B cell (primary cell): Measurements from ENCODE around the gene TNNI3. TPM values are rescaled to one million over a fixed set of nuclear protein-coding genes. Genes with fewer than 3 reads are reported as not detected.
A peak's percentile ranks its signal among the peaks of the same experiment; 100 is the strongest.

ENCODE experiments used
- ATAC-seq: fragments of 200-7000 bp; cut with Tn5 transposase; one replicate; pipeline ENCODE4 v1.10.0; 2021; ENCODE audit warnings: low read depth, mild to moderate bottlenecking, moderate number of reproducible peaks, moderate library complexity
- CTCF ChIA-PET: fragments of 350-600 bp; sonication (Branson Sonifier 250); formaldehyde crosslinking; loops from one replicate; lab custom pipeline; 2021; ENCODE audit warnings: antibody characterized with exemption, inconsistent platforms; lab: Charles Lee
- POLR2A ChIA-PET: fragments of 350-600 bp; sonication (Branson Sonifier 250); formaldehyde crosslinking; loops from one replicate; lab custom pipeline; 2021; ENCODE audit warnings: antibody characterized with exemption; lab: Charles Lee
- DNase-seq: peaks from one replicate; pipeline ENCODE4 v3.0.0; 2013
- H2AFZ ChIP-seq: 2 replicates; pipeline ENCODE4 v1.6.1; 2012; ENCODE audit warnings: mild to moderate bottlenecking, low read depth, low read length; ENCODE audit not compliant: insufficient read depth, poor library complexity, severe bottlenecking
- H3K27ac ChIP-seq, 2 donors: 1 replicate in 1 of 2; 2 replicates in 1 of 2; pipeline ENCODE4 v1.5.1; 2012 to 2013; ENCODE audit warnings: low read length in 2 of 2, mild to moderate bottlenecking in 2 of 2, moderate library complexity in 1 of 2
- H3K27me3 ChIP-seq, 4 experiments: fragments of 200-600 bp in 1 of 4; sonication (generic) in 1 of 4; replicated peaks in 1 of 4; 1 replicate in 2 of 4; 2 replicates in 2 of 4; pipeline versions ENCODE4 v1.6.1 to v1.7.0; 2013 to 2016; ENCODE audit warnings: low read length in 3 of 4, mild to moderate bottlenecking in 2 of 4, mixed read lengths in 1 of 4, moderate library complexity in 1 of 4; ENCODE audit not compliant: insufficient read depth in 4 of 4, control insufficient read depth in 3 of 4; ENCODE audit errors: control extremely low read depth in 1 of 4
- H3K36me3 ChIP-seq, 2 experiments: replicated peaks in 1 of 2; 1 replicate in 1 of 2; 2 replicates in 1 of 2; pipeline versions ENCODE4 v1.6.1 to v1.7.1; 2013; ENCODE audit warnings: low read length in 1 of 2; ENCODE audit not compliant: insufficient read depth in 2 of 2, control insufficient read depth in 1 of 2; ENCODE audit errors: control extremely low read depth in 1 of 2, extremely low read depth in 1 of 2
- H3K4me1 ChIP-seq, 2 donors: fragments of 200-600 bp in 1 of 2; sonication (generic) in 1 of 2; 1 replicate in 1 of 2; 2 replicates in 1 of 2; pipeline versions ENCODE4 v1.5.1 to v1.6.1; 2013 to 2017; ENCODE audit warnings: low read length in 2 of 2; ENCODE audit not compliant: control insufficient read depth in 2 of 2, insufficient read depth in 2 of 2
- H3K4me2 ChIP-seq: replicated peaks from 2 replicates; pipeline ENCODE3; 2012; ENCODE audit warnings: mild to moderate bottlenecking, low read depth, low read length; ENCODE audit not compliant: poor library complexity, severe bottlenecking
- H3K4me3 ChIP-seq, 5 experiments: fragments of 200-600 bp in 1 of 5; sonication (generic) in 1 of 5; 1 replicate in 3 of 5; 2 replicates in 2 of 5; pipeline versions ENCODE4 v1.5.1 to v1.7.0; 2011 to 2016; ENCODE audit warnings: low read length in 4 of 5, mild to moderate bottlenecking in 4 of 5, low read depth in 2 of 5, control low read depth in 1 of 5, moderate library complexity in 1 of 5; ENCODE audit not compliant: insufficient read depth in 1 of 5; ENCODE audit errors: control extremely low read depth in 1 of 5, extremely low read depth in 1 of 5
- H3K79me2 ChIP-seq: fragments of 200-600 bp; sonication (generic); one replicate; pipeline ENCODE4 v1.6.0; 2016; ENCODE audit warnings: low read length; ENCODE audit not compliant: control insufficient read depth, insufficient read depth
- H3K9ac ChIP-seq: fragments of 200-600 bp; sonication (generic); 2 replicates; pipeline ENCODE4 v1.6.1; 2017; ENCODE audit warnings: mild to moderate bottlenecking, low read length, moderate library complexity
- H3K9me3 ChIP-seq, 3 donors: one replicate each; pipeline versions ENCODE4 v1.6.1 to v1.7.1; 2013; ENCODE audit warnings: low read length in 2 of 3; ENCODE audit not compliant: control insufficient read depth in 2 of 3, insufficient read depth in 1 of 3; ENCODE audit errors: control extremely low read depth in 1 of 3
- H4K20me1 ChIP-seq: 2 replicates; pipeline ENCODE4 v1.6.0; 2012; ENCODE audit warnings: mild to moderate bottlenecking, low read length; ENCODE audit not compliant: insufficient read depth, control insufficient read depth, poor library complexity, severe bottlenecking
- H3K27ac Mint-ChIP-seq: one replicate; pipeline ENCODE4 v1.8.0; 2021; ENCODE audit warnings: mixed read lengths
- H3K27me3 Mint-ChIP-seq: one replicate; pipeline ENCODE4 v1.8.0; 2021; ENCODE audit warnings: mixed read lengths
- H3K4me1 Mint-ChIP-seq: one replicate; pipeline ENCODE4 v1.8.0; 2021; ENCODE audit warnings: mixed read lengths
- H3K4me3 Mint-ChIP-seq: one replicate; pipeline ENCODE4 v1.8.0; 2021; ENCODE audit warnings: mixed read lengths
- H3K9me3 Mint-ChIP-seq: one replicate; pipeline ENCODE4 v1.8.0; 2022; ENCODE audit warnings: mixed read lengths; ENCODE audit not compliant: insufficient read depth
- CTCF ChIP-seq: fragments of 200-600 bp; IDR thresholded peaks from one replicate; pipeline ENCODE4 v1.8.0; 2022; ENCODE audit warnings: antibody characterized with exemption, mild to moderate bottlenecking
- EZH2 ChIP-seq: IDR thresholded peaks from 2 replicates; pipeline ENCODE4 v1.6.1; 2012; ENCODE audit warnings: borderline replicate concordance, low read depth, mild to moderate bottlenecking, moderate library complexity, low read length; ENCODE audit not compliant: insufficient read depth, poor library complexity, severe bottlenecking
- WGBS: methylation state at CpG from one replicate; pipeline ENCODE4 v1.1.5; 2013; ENCODE audit warnings: missing lambda C conversion rate; ENCODE audit not compliant: insufficient coverage; 5-methylcytosine and 5-hydroxymethylcytosine counted together
- intact Hi-C: fragments of 100-400 bp; cut with micrococcal nuclease; formaldehyde crosslinking; loops from one replicate; pipeline ENCODE4 v1.10.0; 2022
- polyA plus RNA-seq: library from polyadenylated mRNA; depleted of rRNA; stranded (reverse); fragments of >200 nt; gene quantifications from 2 replicates; pipeline ENCODE4 v1.2.3, GENCODE V29; 2012
- total RNA-seq, 2 donors: library from RNA; stranded (reverse); fragments of 120-200 nt in 1 of 2; gene quantifications; 1 replicate in 1 of 2; 2 replicates in 1 of 2; pipeline versions ENCODE4 v1.2.3 to v1.2.4, GENCODE V29; 2013 to 2022

Gene TNNI3
- total and polyA plus RNA-seq, 2 donors (not counting 1 experiment from before 2014, with no cell fraction given), result not detected

GRCh38 chr19:55117663-55118391 lies 39.7 kb downstream of the TNNI3 start:
- POLR2A ChIA-PET, result interaction anchor here (1.0 to 1.2 kb wide), 3 partner anchors 31 to 481 kb away, joined by 3 read pairs; partner anchors contain the start of genes FIZ1 and UBE2S
- Histone ChIP-seq H3K27ac (peak overlapping the region in 1 of 2 donors; percentile 2), H3K4me2 (peak overlapping the region; percentile 90), H3K4me1 (peaks cover 12 to 42% of the 10 kb centered on the region in 2 donors), H3K36me3 (no peaks in the 10 kb centered on the region), H3K4me3 (peak overlapping the region; percentile 52 to 83 (median 75)), H2AFZ (peak overlapping the region; percentile 87), H4K20me1 (peaks cover 42% of the 10 kb centered on the region), H3K9me3 (no peaks in the 10 kb centered on the region), H3K79me2 (peaks cover 43% of the 10 kb centered on the region), H3K9ac (peak overlapping the region; percentile 82), H3K27me3 (no peaks in the 10 kb centered on the region)
- DNase-seq (peak; percentile 95), ATAC-seq (peak; percentile 95)
- peaks cover 4% of the 10 kb centered on the region for H3K27me3 Mint-ChIP-seq
- TF ChIP-seq EZH2 (no peak), CTCF (no peak)
- intact Hi-C loops, result loop anchor here (1.0 to 10.0 kb wide), 7 partner anchors 55 to 1003 kb away; partner anchors contain the start of genes EPN1, PRPF31, RDH13 and RPL28
- H3K4me3 Mint-ChIP-seq, result peak overlapping the region; percentile 98
- H3K27ac Mint-ChIP-seq, result peak overlapping the region; percentile 97
- H3K4me1 Mint-ChIP-seq, result peaks cover 49% of the 10 kb centered on the region
- CTCF ChIA-PET, result interaction anchor here (0.7 to 1.8 kb wide), 3 partner anchors 23 to 397 kb away, joined by 3 to 10 read pairs (median 3); no protein-coding TSS in a partner anchor
- H3K9me3 Mint-ChIP-seq, result no peaks in the 10 kb centered on the region
- WGBS, result 1% methylated on average over 37 of the region's 44 CpGs
